ENCODE measurements around the gene ENPP3.
"Not testable (repeated sequence)": the region's sequence is repeated elsewhere in the genome, so short reads cannot be mapped to it uniquely, and the experiment has no call there.

The ENPP3 gene

DNA sequence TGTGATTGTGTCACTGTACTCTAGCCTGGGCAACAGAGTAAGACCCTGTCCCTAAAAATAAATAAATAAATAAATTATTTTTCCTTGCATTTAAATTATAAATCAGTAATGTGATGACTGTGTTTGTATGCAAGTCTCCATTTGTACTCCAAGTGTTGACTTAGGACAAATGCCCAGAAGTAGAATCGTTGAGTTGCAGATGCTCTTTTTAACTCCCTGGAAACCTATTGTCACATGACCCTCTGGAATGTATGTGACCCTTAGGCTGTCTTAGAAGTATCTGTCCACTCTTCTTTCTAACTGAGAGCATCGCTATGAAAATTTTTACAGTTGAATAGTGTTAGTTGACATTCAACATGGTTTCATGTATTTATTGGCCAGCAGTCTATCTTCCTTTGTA lies 45.3 kb downstream of the ENPP3 start:
- DNase-seq (ENCODE audit: low spot score), result no peak
- H3K27me3 Mint-ChIP-seq (ENCODE audit: low read depth), result no peaks in the 10 kb centered on the region
- H3K36me3 Mint-ChIP-seq (ENCODE audit: low read depth), result peaks cover 28% of the 10 kb centered on the region
- H3K4me1 Mint-ChIP-seq (ENCODE audit: low read depth), result peaks cover 33% of the 10 kb centered on the region
- H3K4me3 Mint-ChIP-seq, result peak overlapping the region; percentile 25
- no peak overlapping the region for H3K27ac Mint-ChIP-seq
- no peaks in the 10 kb centered on the region for H3K9me3 Mint-ChIP-seq

DNA sequence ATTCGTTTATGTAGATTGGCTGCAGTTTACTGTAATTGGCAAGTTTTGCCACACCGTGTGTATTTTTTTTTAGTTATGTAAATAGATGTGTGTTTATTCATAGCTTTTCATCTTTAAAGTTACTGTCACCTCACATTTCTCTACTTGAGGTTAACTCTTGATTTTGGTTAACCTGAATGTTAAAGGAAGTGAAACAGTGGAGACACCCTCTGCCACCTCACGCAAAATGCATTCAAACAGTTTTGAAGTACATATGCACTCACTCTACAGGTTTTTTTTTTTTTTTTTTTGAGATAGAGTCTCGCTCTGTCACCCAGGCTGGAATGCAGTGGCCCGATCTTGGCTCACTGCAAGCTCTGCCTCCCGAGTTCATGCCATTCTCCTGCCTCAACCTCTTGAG lies 46.4 kb downstream of the ENPP3 start:
- no peaks in the 10 kb centered on the region for H3K9me3 Mint-ChIP-seq
- no peaks in the 10 kb centered on the region for H3K27me3 Mint-ChIP-seq (ENCODE audit: low read depth)
- H3K27ac Mint-ChIP-seq, result peak overlapping the region; percentile 73
- DNase-seq (ENCODE audit: low spot score), result peak; percentile 48
- H3K36me3 Mint-ChIP-seq (ENCODE audit: low read depth), result peaks cover 34% of the 10 kb centered on the region
- peak overlapping the region; percentile 7 for H3K4me3 Mint-ChIP-seq
- H3K4me1 Mint-ChIP-seq (ENCODE audit: low read depth), result peaks cover 43% of the 10 kb centered on the region

DNA sequence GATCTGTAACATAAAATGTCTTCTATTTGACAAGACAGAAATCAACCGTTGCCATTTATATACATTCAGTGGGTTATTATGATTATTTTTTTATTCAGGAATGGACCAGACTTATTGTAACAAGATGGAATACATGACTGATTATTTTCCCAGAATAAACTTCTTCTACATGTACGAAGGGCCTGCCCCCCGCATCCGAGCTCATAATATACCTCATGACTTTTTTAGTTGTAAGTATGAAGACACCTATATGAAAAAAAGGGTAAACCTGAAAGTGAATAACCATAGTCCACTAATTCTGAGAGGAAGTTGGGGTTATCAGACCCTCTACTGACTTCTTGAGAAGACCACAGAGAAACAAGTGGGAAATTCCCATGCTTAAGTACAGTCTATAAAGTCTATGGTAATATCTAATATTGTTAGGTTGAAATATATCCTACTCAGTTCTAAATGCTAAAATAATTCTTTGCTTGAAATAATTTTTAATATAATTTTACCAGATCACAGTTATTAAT lies 48.2 kb downstream of the ENPP3 start:
- DNase-seq (ENCODE audit: low spot score), result peak; percentile 43
- peaks cover 56% of the 10 kb centered on the region for H3K4me1 Mint-ChIP-seq (ENCODE audit: low read depth)
- peaks cover 32% of the 10 kb centered on the region for H3K36me3 Mint-ChIP-seq (ENCODE audit: low read depth)
- H3K27ac Mint-ChIP-seq, result peak overlapping the region; percentile 31
- H3K27me3 Mint-ChIP-seq (ENCODE audit: low read depth), result no peaks in the 10 kb centered on the region
- H3K4me3 Mint-ChIP-seq, result peak overlapping the region; percentile 42
- H3K9me3 Mint-ChIP-seq, result peaks cover 6% of the 10 kb centered on the region

DNA sequence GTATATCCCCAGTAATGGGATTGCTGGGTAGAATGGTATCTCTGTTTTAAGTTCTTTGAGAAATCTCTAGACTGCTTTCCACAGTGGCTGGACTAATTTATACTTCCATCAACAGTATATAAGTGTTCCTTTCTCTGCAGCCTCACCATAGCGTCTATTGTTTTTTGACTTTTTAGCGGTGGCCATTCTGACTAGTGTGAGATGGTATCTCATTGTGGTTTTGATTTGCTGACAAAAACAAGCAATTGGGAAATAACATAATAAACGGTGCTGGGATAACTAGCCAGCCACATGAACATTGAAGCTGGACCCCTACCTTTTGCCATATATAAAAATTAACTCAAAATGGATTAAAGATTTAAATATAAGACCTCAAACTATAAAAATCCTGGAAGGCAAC lies 49.9 kb downstream of the ENPP3 start:
- peak overlapping the region; percentile 2 for H3K4me3 Mint-ChIP-seq
- peak; percentile 34 for DNase-seq (ENCODE audit: low spot score)
- peaks cover 27% of the 10 kb centered on the region for H3K36me3 Mint-ChIP-seq (ENCODE audit: low read depth)
- H3K27me3 Mint-ChIP-seq (ENCODE audit: low read depth), result no peaks in the 10 kb centered on the region
- H3K27ac Mint-ChIP-seq, result peak overlapping the region; percentile 73
- peaks cover 54% of the 10 kb centered on the region for H3K4me1 Mint-ChIP-seq (ENCODE audit: low read depth)
- H3K9me3 Mint-ChIP-seq, result peaks cover 6% of the 10 kb centered on the region

DNA sequence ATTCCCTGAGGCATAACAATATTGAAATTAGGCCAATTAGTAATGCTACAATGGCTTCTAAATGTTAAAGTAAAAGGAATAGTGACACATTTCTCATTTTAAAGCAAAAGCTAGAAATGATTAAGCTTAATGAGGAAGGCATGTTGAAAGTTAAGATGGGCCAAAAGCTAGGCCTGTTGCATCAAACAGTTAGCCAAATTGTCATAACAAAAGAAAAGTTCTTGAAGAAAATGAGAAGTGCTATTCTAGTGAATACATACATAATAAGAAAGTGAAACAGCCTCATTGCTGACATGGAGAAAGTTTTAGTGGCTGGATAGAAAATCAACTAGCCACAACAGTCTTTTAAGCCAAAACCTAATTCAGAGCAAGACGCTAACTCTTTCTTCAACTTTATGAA lies 51.2 kb downstream of the ENPP3 start:
- H3K4me1 Mint-ChIP-seq (ENCODE audit: low read depth), result peaks cover 50% of the 10 kb centered on the region
- H3K9me3 Mint-ChIP-seq, result peaks cover 6% of the 10 kb centered on the region
- DNase-seq (ENCODE audit: low spot score), result peak; percentile 19
- no peaks in the 10 kb centered on the region for H3K27me3 Mint-ChIP-seq (ENCODE audit: low read depth)
- peak overlapping the region; percentile 77 for H3K27ac Mint-ChIP-seq
- peak overlapping the region; percentile 60 for H3K4me3 Mint-ChIP-seq
- peaks cover 23% of the 10 kb centered on the region for H3K36me3 Mint-ChIP-seq (ENCODE audit: low read depth)

DNA sequence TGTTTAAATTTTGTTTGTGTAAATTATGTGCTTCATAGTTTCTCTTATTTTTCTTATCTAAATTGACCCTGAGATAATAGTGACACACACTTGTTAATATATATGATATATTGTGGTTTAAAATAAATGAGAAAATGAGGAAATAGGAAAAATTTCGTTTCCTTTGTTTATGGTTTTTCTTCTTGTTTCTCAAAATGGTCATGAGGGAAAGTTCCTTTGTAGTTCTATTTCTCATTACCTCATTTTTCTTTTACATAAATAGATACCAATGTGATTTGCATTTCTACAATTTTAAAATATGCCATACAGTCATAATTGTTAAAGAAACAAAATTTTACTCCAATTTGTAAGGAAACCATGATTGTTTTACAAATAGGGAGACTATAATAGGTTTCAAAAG lies 54.9 kb downstream of the ENPP3 start:
- H3K4me3 Mint-ChIP-seq, result no peak overlapping the region
- DNase-seq (ENCODE audit: low spot score), result no peak
- peaks cover 35% of the 10 kb centered on the region for H3K4me1 Mint-ChIP-seq (ENCODE audit: low read depth)
- H3K27me3 Mint-ChIP-seq (ENCODE audit: low read depth), result no peaks in the 10 kb centered on the region
- H3K9me3 Mint-ChIP-seq, result peaks cover 6% of the 10 kb centered on the region
- H3K27ac Mint-ChIP-seq, result peak overlapping the region; percentile 31
- H3K36me3 Mint-ChIP-seq (ENCODE audit: low read depth), result peaks cover 22% of the 10 kb centered on the region

DNA sequence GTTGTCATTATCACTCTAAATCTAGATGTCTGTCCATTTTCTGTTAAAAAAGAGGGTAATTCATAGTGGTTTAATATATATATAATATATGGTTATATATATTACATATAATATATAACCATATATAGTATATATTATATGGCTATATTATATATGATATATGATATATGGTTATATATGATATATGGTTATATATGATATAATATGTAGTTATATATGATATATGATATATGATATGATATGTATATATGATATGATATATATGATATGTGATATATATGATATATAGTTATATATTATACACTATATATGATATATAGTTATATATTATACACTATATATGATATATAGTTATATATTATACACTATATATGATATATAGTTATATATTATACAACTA lies 55.5 kb downstream of the ENPP3 start:
- peaks cover 31% of the 10 kb centered on the region for H3K4me1 Mint-ChIP-seq (ENCODE audit: low read depth)
- peaks cover 6% of the 10 kb centered on the region for H3K9me3 Mint-ChIP-seq
- no peaks in the 10 kb centered on the region for H3K27me3 Mint-ChIP-seq (ENCODE audit: low read depth)
- no peak overlapping the region for H3K27ac Mint-ChIP-seq
- H3K4me3 Mint-ChIP-seq, result no peak overlapping the region
- no peak for DNase-seq (ENCODE audit: low spot score)
- peaks cover 20% of the 10 kb centered on the region for H3K36me3 Mint-ChIP-seq (ENCODE audit: low read depth)

DNA sequence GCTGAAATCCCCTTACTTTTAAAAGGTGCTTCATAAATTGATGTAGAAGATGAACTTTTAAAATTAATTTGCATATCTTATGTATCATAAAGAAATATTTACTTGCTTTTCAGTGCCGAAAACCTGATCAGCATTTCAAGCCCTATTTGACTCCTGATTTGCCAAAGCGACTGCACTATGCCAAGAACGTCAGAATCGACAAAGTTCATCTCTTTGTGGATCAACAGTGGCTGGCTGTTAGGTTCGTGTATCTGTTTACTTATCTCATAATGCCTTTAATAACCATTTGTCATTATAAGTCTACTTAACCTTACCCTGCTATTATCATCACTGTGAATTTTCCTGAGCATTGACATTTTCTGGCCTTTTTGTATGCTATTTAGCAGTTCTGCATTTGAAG lies 56.3 kb downstream of the ENPP3 start:
- peaks cover 27% of the 10 kb centered on the region for H3K4me1 Mint-ChIP-seq (ENCODE audit: low read depth)
- H3K27me3 Mint-ChIP-seq (ENCODE audit: low read depth), result no peaks in the 10 kb centered on the region
- H3K4me3 Mint-ChIP-seq, result no peak overlapping the region
- H3K9me3 Mint-ChIP-seq, result peaks cover 6% of the 10 kb centered on the region
- peaks cover 15% of the 10 kb centered on the region for H3K36me3 Mint-ChIP-seq (ENCODE audit: low read depth)
- H3K27ac Mint-ChIP-seq, result no peak overlapping the region
- no peak for DNase-seq (ENCODE audit: low spot score)

DNA sequence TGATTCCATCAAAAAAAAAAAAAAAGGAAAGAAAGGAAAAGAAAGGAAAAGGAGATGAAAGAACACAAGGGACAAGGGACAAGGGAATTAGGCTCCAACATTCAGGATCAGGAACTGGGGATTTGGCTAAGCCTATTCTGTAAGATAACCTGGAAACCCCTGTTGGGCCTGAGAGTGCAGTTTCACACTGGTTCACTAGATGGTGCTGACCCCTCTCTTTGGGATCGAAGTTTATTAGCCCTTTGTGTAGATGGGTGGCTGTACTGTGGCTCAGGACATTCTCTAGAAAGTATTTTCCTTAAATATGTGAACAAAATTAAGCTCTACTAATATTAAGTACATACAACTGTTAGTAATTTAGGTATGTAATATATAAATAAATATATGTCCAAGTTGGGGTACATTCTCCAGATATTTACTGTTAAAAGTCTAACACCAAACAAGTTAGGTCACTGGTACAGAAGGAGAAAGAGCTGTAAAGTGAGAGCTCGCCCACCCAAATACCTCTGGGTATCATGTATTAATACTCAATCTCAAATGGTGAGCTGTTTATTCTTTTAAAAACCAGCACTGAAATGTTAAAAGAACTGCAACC lies 57.8 kb downstream of the ENPP3 start:
- Mint-ChIP-seq H3K4me1 (ENCODE audit: low read depth) (peaks cover 13% of the 10 kb centered on the region), H3K36me3 (ENCODE audit: low read depth) (peaks cover 6% of the 10 kb centered on the region), H3K4me3 (no peak overlapping the region), H3K27me3 (ENCODE audit: low read depth) (no peaks in the 10 kb centered on the region), H3K9me3 (no peaks in the 10 kb centered on the region), H3K27ac (no peak overlapping the region)
- no peak for DNase-seq (ENCODE audit: low spot score)

DNA sequence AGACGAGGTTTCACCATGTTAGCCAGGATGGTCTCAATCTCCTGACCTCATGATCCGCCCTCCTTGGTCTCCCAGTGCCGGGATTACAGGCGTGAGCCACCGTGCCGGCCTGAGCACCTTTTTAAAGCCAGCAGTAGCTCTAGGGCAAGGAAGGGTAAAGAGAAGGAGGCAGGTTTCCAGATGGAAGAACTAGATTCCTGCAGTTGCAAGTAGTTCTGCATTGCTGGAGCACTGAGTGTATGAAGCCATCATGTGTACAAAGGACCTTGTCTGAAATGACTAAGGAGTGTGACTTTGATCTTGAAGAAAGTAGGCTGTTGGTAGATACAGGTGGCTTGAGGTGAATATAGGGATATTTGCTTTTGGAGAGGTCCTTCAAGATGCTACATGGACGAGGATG lies 59.9 kb downstream of the ENPP3 start:
- H3K9me3 Mint-ChIP-seq, result no peaks in the 10 kb centered on the region
- no peak overlapping the region for H3K4me3 Mint-ChIP-seq
- H3K4me1 Mint-ChIP-seq (ENCODE audit: low read depth), result peaks cover 11% of the 10 kb centered on the region
- H3K27me3 Mint-ChIP-seq (ENCODE audit: low read depth), result no peaks in the 10 kb centered on the region
- no peak for DNase-seq (ENCODE audit: low spot score)
- peaks cover 6% of the 10 kb centered on the region for H3K36me3 Mint-ChIP-seq (ENCODE audit: low read depth)
- H3K27ac Mint-ChIP-seq, result no peak overlapping the region

DNA sequence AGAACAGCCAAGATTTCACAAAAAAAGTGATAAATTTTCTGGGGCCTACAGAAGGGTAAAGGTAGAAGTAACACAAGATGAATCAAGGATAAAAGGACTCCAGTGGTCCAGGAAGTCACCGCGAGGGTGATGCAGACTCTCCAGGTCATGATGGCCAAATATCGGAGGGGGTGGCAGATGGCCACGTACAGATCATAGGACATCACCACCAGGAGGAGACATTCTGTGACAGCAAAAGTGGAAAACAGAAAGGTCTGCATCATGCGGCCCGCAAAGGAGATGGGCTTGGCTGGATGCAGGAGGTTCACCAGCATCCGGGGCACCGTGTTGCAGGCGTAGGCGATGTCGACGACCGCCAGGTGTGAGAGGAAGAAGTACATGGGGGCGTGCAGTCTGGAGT lies 63.7 kb downstream of the ENPP3 start:
- not testable (repeated sequence) for H3K4me1 Mint-ChIP-seq (ENCODE audit: low read depth); H3K9me3 Mint-ChIP-seq; H3K27me3 Mint-ChIP-seq (ENCODE audit: low read depth); H3K27ac Mint-ChIP-seq; H3K36me3 Mint-ChIP-seq (ENCODE audit: low read depth); DNase-seq (ENCODE audit: low spot score); H3K4me3 Mint-ChIP-seq

DNA sequence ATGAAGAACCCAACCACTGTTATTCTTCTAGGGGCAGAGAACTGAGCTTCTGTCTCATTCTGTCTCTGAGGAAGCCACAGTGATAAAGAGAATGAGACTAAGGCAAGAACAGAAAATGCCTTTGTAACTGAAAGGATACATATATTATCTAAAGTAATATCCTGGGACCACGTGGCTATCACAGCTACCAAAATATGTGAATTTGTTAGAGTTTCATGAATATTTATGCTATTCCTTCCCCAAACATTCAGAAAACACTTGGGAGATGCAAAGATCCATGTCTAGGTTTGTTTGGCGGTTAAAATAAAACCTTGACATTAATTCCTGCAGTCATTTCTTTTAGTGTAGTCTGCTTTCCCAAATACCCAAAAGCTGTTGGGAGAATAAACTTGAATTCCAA lies 66.8 kb downstream of the ENPP3 start:
- H3K36me3 Mint-ChIP-seq (ENCODE audit: low read depth); H3K4me3 Mint-ChIP-seq; H3K4me1 Mint-ChIP-seq (ENCODE audit: low read depth); H3K9me3 Mint-ChIP-seq; DNase-seq (ENCODE audit: low spot score); H3K27ac Mint-ChIP-seq; H3K27me3 Mint-ChIP-seq (ENCODE audit: low read depth): not testable (repeated sequence)

DNA sequence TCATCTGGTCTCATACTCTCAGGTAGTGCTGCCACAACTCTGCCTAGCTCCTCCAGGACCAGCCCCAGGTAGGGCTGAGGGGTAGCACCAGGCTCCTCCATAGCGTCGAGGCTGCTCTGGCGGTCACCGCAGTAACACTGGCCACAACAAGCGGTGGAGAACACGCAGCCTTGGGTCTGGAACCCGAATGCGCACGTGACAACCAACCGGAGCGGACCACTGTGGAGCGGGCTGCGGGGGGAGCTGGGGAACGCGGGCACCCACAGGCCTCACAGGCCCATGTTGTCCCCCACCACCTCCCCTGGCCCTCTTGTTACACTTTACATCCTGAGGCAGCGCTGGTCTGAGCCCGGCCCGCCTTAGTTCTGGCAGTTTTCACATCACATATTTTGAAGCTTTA lies 73.8 kb downstream of the ENPP3 start, which contains the start of gene CTAGE9:
CTAGE9 (minus strand) TSS at position 101 of the 400 bp plus-strand sequence; CDS start at position 101, 0 bp downstream.
- H3K9me3 Mint-ChIP-seq; H3K27ac Mint-ChIP-seq; H3K4me1 Mint-ChIP-seq (ENCODE audit: low read depth); DNase-seq (ENCODE audit: low spot score); H3K4me3 Mint-ChIP-seq; H3K27me3 Mint-ChIP-seq (ENCODE audit: low read depth); H3K36me3 Mint-ChIP-seq (ENCODE audit: low read depth): not testable (repeated sequence)

DNA sequence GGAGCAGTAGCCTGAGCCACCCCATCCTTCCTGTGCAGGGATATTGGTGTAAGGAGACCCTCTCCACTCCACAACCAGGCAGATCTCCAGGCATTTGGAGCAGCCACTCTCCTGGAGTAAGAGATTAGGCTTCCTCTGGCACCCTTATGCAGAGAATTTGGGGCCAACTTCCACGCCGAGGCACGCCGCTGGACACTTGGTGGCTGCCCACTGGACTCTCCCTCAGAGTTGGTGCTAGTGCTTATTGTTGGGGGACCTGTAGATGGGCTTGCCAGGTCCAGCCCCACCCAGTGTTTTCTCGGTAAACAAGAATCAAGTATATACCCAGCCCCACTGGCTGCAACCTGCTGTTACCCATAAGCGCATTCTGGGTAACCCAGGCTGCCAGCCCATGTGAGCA lies 78.5 kb downstream of the ENPP3 start:
- not testable (repeated sequence) for H3K27ac Mint-ChIP-seq; H3K27me3 Mint-ChIP-seq (ENCODE audit: low read depth); H3K4me1 Mint-ChIP-seq (ENCODE audit: low read depth); H3K4me3 Mint-ChIP-seq; H3K36me3 Mint-ChIP-seq (ENCODE audit: low read depth); DNase-seq (ENCODE audit: low spot score); H3K9me3 Mint-ChIP-seq
